AG09319 (cell line): ENCODE data around the gene DLGAP3.

Source experiments
- DNase-seq: peaks from one replicate; pipeline ENCODE4 v3.0.0-alpha.2; 2010; ENCODE audit warnings: low read depth; ENCODE audit errors: extremely low read depth
- TF ChIP-seq, protein P1 (sequence below): IDR thresholded peaks from 2 replicates; pipeline ENCODE4 v1.5.1; 2011; ENCODE audit warnings: low read depth, mild to moderate bottlenecking, inconsistent platforms, low read length, moderate library complexity

The DLGAP3 gene

DNA sequence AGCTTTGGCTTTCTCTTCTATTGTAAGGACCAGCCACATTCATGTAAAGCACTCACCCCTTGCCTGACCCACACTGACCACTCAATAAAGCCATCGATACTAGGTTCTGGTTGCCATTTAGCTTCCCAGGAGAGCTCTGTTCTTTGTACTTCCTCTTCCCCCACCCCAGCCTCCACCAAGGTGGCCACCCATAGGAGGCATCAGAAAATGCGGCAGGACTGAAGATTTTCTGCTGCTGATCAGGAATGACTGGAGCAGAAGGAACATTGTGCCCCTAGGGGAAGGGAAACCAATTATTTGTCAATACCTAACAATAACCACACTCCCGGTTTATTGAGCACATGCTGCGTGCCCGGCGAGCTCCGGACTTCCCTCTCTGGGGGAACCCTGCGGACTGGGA lies 64.7 kb downstream of the DLGAP3 start:
- no peak for DNase-seq
- TF ChIP-seq, protein P1, sequence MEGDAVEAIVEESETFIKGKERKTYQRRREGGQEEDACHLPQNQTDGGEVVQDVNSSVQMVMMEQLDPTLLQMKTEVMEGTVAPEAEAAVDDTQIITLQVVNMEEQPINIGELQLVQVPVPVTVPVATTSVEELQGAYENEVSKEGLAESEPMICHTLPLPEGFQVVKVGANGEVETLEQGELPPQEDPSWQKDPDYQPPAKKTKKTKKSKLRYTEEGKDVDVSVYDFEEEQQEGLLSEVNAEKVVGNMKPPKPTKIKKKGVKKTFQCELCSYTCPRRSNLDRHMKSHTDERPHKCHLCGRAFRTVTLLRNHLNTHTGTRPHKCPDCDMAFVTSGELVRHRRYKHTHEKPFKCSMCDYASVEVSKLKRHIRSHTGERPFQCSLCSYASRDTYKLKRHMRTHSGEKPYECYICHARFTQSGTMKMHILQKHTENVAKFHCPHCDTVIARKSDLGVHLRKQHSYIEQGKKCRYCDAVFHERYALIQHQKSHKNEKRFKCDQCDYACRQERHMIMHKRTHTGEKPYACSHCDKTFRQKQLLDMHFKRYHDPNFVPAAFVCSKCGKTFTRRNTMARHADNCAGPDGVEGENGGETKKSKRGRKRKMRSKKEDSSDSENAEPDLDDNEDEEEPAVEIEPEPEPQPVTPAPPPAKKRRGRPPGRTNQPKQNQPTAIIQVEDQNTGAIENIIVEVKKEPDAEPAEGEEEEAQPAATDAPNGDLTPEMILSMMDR = no peak

DNA sequence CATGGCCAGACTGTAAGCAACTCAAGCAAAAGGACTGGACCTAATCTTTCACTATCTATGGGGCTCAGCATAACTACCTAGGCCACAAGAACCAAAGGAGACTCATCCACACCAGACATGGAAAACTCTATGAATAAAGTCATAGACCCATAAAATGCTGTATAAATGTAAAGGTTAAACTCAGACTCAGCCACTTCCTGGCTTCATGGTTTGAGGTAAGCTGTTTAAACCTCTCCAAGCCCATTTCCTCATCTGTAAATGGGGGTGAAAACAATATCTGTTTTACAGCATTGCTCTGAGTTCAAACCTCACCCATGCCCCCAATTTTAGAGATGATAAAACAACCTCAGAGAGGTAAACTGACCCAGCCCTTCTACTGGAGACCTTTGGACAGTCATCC lies 65.9 kb downstream of the DLGAP3 start:
- no peak for DNase-seq
- TF ChIP-seq, protein P1 = no peak

DNA sequence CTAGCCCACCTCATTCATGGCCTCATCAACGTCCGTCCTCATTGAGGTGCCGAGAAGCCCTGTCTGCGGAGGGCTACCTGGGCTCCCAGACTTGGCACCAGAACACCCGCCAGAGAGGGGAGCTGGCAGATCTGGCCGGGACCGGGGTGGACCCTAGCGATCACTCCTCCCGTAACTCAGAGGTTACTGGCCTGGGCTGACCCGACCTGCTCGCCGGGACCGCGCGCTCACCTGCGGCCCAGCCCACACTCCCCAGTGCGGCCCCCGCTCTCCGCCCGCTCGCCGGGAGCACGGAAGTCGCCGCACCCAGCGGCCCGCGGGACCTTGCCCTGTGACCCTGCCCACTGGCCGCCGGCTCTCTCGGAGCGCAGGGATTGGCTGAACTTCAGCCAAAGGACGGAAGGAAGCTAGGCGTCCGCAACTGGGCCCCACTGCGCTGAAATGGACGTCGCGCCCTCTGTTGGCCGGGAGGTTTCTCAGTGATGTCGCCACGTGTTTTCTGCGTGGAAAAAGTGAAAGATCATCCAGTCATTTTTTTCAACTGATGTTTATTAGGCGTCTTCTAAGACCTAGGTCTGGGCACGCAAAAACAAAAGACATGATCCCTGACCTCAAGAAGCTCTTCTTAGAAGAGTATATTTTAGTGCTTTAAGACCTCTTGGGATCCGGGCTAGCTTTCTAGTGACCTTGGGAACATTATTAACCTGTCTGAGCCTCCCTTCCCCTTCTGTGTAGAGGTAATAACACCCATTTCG lies 69.8 kb downstream of the DLGAP3 start, which contains the start of gene SMIM12:
Gene SMIM12 (minus strand): TSS at position 304 of the 755 bp plus-strand sequence. CDS start 3,772 bp downstream, outside the sequence.
- peak; percentile 79 for DNase-seq
- TF ChIP-seq, protein P1 = peak; percentile 82

DNA sequence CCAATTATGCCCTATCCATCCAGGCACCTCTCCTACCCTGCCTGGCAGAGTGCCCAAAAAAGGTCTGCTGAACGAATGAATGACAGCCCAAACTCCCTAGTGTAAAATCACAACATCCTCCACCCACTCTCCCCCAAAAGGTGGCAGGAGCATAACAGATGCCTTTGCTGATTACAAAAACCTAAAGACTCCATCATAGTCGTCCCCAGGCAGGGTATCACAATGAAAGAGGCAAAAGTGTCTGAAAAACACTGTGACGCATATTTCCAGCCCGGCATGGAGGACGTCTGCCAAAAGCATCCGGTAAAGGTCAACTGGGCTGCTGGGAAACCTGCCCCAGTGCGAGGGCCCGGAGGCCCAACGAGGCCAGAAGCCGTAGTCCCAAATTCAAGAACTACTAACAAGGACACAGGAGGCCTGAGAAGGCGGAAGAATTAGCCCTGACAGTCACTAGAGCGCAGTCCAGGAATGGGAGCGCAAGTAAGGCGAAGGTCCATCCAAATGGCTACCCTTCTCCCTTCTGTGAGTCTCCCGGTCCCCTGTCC lies 70.5 kb downstream of the DLGAP3 start:
- TF ChIP-seq, protein P1 = no peak
- DNase-seq = no peak

DNA sequence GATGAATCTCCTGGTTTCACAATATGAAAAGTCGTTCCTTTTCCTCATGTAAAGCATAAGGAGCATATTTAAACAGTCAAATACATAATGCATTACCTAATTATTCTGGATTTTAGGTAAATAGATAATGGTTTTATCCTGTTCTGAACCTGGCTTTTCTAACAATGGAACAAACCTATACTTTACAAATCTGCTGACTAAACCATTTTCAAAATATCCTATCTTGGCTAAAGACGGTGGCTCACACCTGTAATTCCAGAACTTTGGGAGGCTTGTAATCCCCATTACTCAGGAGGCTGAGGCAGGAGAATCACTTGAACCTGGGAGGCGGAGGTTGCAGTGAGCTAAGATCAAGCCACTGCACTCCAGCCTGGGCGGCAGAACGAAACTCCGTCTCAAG lies 72.8 kb downstream of the DLGAP3 start:
- TF ChIP-seq, protein P1 = no peak

DNA sequence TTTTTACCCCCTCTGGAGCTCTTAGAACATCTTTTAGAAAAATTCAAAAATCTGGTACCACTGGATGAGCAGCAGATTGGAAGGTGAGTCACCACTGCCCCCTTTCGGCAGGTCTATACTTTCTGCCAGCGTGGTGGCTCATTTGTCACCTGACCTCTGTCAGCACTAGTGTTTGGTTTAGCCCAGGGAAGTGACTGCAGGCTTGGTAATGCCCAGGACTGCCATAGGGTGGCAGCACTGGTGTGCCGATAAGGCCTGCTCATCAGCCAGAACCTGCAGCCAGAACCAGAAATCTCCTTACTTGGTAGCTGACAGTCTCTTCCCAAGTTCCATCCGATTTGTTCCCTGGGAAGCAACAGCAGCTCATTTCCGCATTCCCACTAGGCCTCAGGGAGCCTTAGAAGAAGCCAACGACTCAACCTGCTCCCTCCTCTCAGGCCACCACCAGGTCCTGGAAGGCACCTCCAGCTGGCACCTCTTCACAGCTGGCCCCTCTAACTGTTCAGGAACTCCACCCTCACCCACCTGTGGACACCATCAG lies 76.7 kb downstream of the DLGAP3 start:
- TF ChIP-seq, protein P1 = peak; percentile 84
- DNase-seq = peak; percentile 77

More for the DNA sequence above, 72.8 kb downstream of the DLGAP3 start:
- DNase-seq = no peak
